ENCODE measurements around the gene EFHC2. TPM values are rescaled to one million over a fixed set of nuclear protein-coding genes. Genes with fewer than 3 reads are reported as not detected.

Gene EFHC2
- total RNA-seq, 5 donors from 2014 or later (not counting 1 experiment from before 2014, with no cell fraction given): 1.1 to 3.5 (median 2.0) TPM

- no peak for DNase-seq
- POLR2A ChIA-PET: no interaction called here
- Mint-ChIP-seq H3K36me3 (peaks cover 11% of the 10 kb centered on the region), H3K27me3 (peaks cover 0 to 19% of the 10 kb centered on the region in 2 donors), H3K4me3 (no peak overlapping the region), H3K4me1 (no peaks in the 10 kb centered on the region), H3K27ac (no peak overlapping the region), H3K9me3 (no peaks in the 10 kb centered on the region)
- WGBS (ENCODE audit: insufficient coverage): no CpG with 5 or more reads among the region's 1 CpG
- CTCF ChIA-PET: no interaction called here
- H3K4me1 ChIP-seq (ENCODE audit: control insufficient read depth in 1 of 2, extremely low read depth in 1 of 2, insufficient read depth in 2 of 2, low read length in 2 of 2): no peaks in the 10 kb centered on the region
- no peaks in the 10 kb centered on the region for H3K36me3 ChIP-seq (ENCODE audit: control insufficient read depth in 2 of 2, extremely low read depth in 1 of 2, insufficient read depth in 1 of 2, low read length in 1 of 2)
- H3K4me3 ChIP-seq (ENCODE audit: control insufficient read depth in 1 of 2, extremely low read depth in 1 of 2, low read length in 1 of 2): no peak overlapping the region
- no peak for ATAC-seq (replicated peaks in 1 of 4)
- no peaks in the 10 kb centered on the region for H3K9me3 ChIP-seq
- H3K27ac ChIP-seq (ENCODE audit: low read length): no peak overlapping the region
- H3K27me3 ChIP-seq (replicated peaks in 1 of 2; ENCODE audit: control insufficient read depth in 2 of 2, extremely low read depth in 1 of 2, insufficient read depth in 2 of 2, low read length in 1 of 2): no peaks in the 10 kb centered on the region
Measured at GRCh38 chrX:44167116-44167515, 176.4 kb downstream of the EFHC2 start.

GRCh38 chrX:44162964-44163475, 180.5 kb downstream of the EFHC2 start:
- Histone ChIP-seq H3K4me1 (ENCODE audit: control insufficient read depth in 1 of 2, extremely low read depth in 1 of 2, insufficient read depth in 2 of 2, low read length in 2 of 2) (no peaks in the 10 kb centered on the region), H3K9me3 (no peaks in the 10 kb centered on the region), H3K27me3 (replicated peaks in 1 of 2; ENCODE audit: control insufficient read depth in 2 of 2, extremely low read depth in 1 of 2, insufficient read depth in 2 of 2, low read length in 1 of 2) (no peaks in the 10 kb centered on the region), H3K36me3 (ENCODE audit: control insufficient read depth in 2 of 2, extremely low read depth in 1 of 2, insufficient read depth in 1 of 2, low read length in 1 of 2) (no peaks in the 10 kb centered on the region), H3K4me3 (ENCODE audit: control insufficient read depth in 1 of 2, extremely low read depth in 1 of 2, low read length in 1 of 2) (no peak overlapping the region), H3K27ac (ENCODE audit: low read length) (no peak overlapping the region)
- Mint-ChIP-seq H3K27me3 (peaks cover 0 to 21% of the 10 kb centered on the region in 2 donors), H3K36me3 (peaks cover 13% of the 10 kb centered on the region), H3K9me3 (no peaks in the 10 kb centered on the region), H3K4me1 (no peaks in the 10 kb centered on the region), H3K27ac (no peak overlapping the region), H3K4me3 (no peak overlapping the region)
- ChIA-PET POLR2A (no interaction called here), CTCF (no interaction called here)
- ATAC-seq (replicated peaks in 1 of 4) (no peak), DNase-seq (no peak)

- H3K4me1 Mint-ChIP-seq: no peaks in the 10 kb centered on the region
- CTCF ChIA-PET: no interaction called here
- no peak for ATAC-seq (replicated peaks in 1 of 4)
Measured at GRCh38 chrX:44157858-44158257, 185.6 kb downstream of the EFHC2 start.

GRCh38 chrX:44157283-44157682, 186.2 kb downstream of the EFHC2 start:
- peaks cover 6% of the 10 kb centered on the region for H3K36me3 Mint-ChIP-seq
- ChIA-PET CTCF (no interaction called here), POLR2A (no interaction called here)
- ATAC-seq (replicated peaks in 1 of 4): no peak
- H3K4me3 Mint-ChIP-seq: no peak overlapping the region
- H3K27me3 Mint-ChIP-seq: peaks cover 0 to 12% of the 10 kb centered on the region in 2 donors
- no peaks in the 10 kb centered on the region for H3K9me3 Mint-ChIP-seq
- H3K27ac ChIP-seq (ENCODE audit: low read length): no peak overlapping the region
- no peaks in the 10 kb centered on the region for H3K4me1 Mint-ChIP-seq
- no peak overlapping the region for H3K27ac Mint-ChIP-seq
- DNase-seq: no peak
- H3K9me3 ChIP-seq: no peaks in the 10 kb centered on the region
- no peaks in the 10 kb centered on the region for H3K4me1 ChIP-seq (ENCODE audit: control insufficient read depth in 1 of 2, extremely low read depth in 1 of 2, insufficient read depth in 2 of 2, low read length in 2 of 2)
- H3K27me3 ChIP-seq (replicated peaks in 1 of 2; ENCODE audit: control insufficient read depth in 2 of 2, extremely low read depth in 1 of 2, insufficient read depth in 2 of 2, low read length in 1 of 2): no peaks in the 10 kb centered on the region
- no peaks in the 10 kb centered on the region for H3K36me3 ChIP-seq (ENCODE audit: control insufficient read depth in 2 of 2, extremely low read depth in 1 of 2, insufficient read depth in 1 of 2, low read length in 1 of 2)
- H3K4me3 ChIP-seq (ENCODE audit: control insufficient read depth in 1 of 2, extremely low read depth in 1 of 2, low read length in 1 of 2): no peak overlapping the region

More at GRCh38 chrX:44157858-44158257, 185.6 kb downstream of the EFHC2 start:
- no peaks in the 10 kb centered on the region for H3K9me3 Mint-ChIP-seq
- H3K27ac Mint-ChIP-seq: no peak overlapping the region
- H3K27me3 Mint-ChIP-seq: peaks cover 0 to 18% of the 10 kb centered on the region in 2 donors
- no CpG with 5 or more reads among the region's 2 CpGs for WGBS (ENCODE audit: insufficient coverage)
- no peak overlapping the region for H3K4me3 Mint-ChIP-seq
- POLR2A ChIA-PET: no interaction called here
- Histone ChIP-seq H3K36me3 (ENCODE audit: control insufficient read depth in 2 of 2, extremely low read depth in 1 of 2, insufficient read depth in 1 of 2, low read length in 1 of 2) (no peaks in the 10 kb centered on the region), H3K27me3 (replicated peaks in 1 of 2; ENCODE audit: control insufficient read depth in 2 of 2, extremely low read depth in 1 of 2, insufficient read depth in 2 of 2, low read length in 1 of 2) (no peaks in the 10 kb centered on the region), H3K4me1 (ENCODE audit: control insufficient read depth in 1 of 2, extremely low read depth in 1 of 2, insufficient read depth in 2 of 2, low read length in 2 of 2) (no peaks in the 10 kb centered on the region), H3K9me3 (no peaks in the 10 kb centered on the region), H3K4me3 (ENCODE audit: control insufficient read depth in 1 of 2, extremely low read depth in 1 of 2, low read length in 1 of 2) (no peak overlapping the region), H3K27ac (ENCODE audit: low read length) (no peak overlapping the region)
- peaks cover 11% of the 10 kb centered on the region for H3K36me3 Mint-ChIP-seq
- DNase-seq: no peak

- ChIA-PET CTCF (no interaction called here), POLR2A (no interaction called here)
- ATAC-seq (replicated peaks in 1 of 4): no peak
- no peaks in the 10 kb centered on the region for H3K4me1 ChIP-seq (ENCODE audit: control insufficient read depth in 1 of 2, extremely low read depth in 1 of 2, insufficient read depth in 2 of 2, low read length in 2 of 2)
- no peak overlapping the region for H3K4me3 ChIP-seq (ENCODE audit: control insufficient read depth in 1 of 2, extremely low read depth in 1 of 2, low read length in 1 of 2)
- H3K4me3 Mint-ChIP-seq: no peak overlapping the region
- DNase-seq: no peak
- no peak overlapping the region for H3K27ac Mint-ChIP-seq
- peaks cover 6% of the 10 kb centered on the region for H3K36me3 Mint-ChIP-seq
- H3K36me3 ChIP-seq (ENCODE audit: control insufficient read depth in 2 of 2, extremely low read depth in 1 of 2, insufficient read depth in 1 of 2, low read length in 1 of 2): no peaks in the 10 kb centered on the region
- H3K9me3 Mint-ChIP-seq: no peaks in the 10 kb centered on the region
- WGBS (ENCODE audit: insufficient coverage): no CpG with 5 or more reads among the region's 3 CpGs
- no peaks in the 10 kb centered on the region for H3K4me1 Mint-ChIP-seq
- H3K27me3 ChIP-seq (replicated peaks in 1 of 2; ENCODE audit: control insufficient read depth in 2 of 2, extremely low read depth in 1 of 2, insufficient read depth in 2 of 2, low read length in 1 of 2): no peaks in the 10 kb centered on the region
- H3K27ac ChIP-seq (ENCODE audit: low read length): no peak overlapping the region
- H3K9me3 ChIP-seq: no peaks in the 10 kb centered on the region
- H3K27me3 Mint-ChIP-seq: peaks cover 0 to 12% of the 10 kb centered on the region in 2 donors
Measured at GRCh38 chrX:44156726-44157125, 186.7 kb downstream of the EFHC2 start.

- H3K4me3 ChIP-seq (ENCODE audit: control insufficient read depth in 1 of 2, extremely low read depth in 1 of 2, low read length in 1 of 2): no peak overlapping the region
- H3K4me1 Mint-ChIP-seq: no peaks in the 10 kb centered on the region
- DNase-seq: no peak
- H3K27me3 Mint-ChIP-seq: peaks cover 0 to 13% of the 10 kb centered on the region in 2 donors
- H3K27ac Mint-ChIP-seq: no peak overlapping the region
- no peaks in the 10 kb centered on the region for H3K27me3 ChIP-seq (replicated peaks in 1 of 2; ENCODE audit: control insufficient read depth in 2 of 2, extremely low read depth in 1 of 2, insufficient read depth in 2 of 2, low read length in 1 of 2)
- H3K4me1 ChIP-seq (ENCODE audit: control insufficient read depth in 1 of 2, extremely low read depth in 1 of 2, insufficient read depth in 2 of 2, low read length in 2 of 2): no peaks in the 10 kb centered on the region
- WGBS (ENCODE audit: insufficient coverage): 58% methylated on average over 2 of the region's 4 CpGs
- no peaks in the 10 kb centered on the region for H3K9me3 Mint-ChIP-seq
- ATAC-seq (replicated peaks in 1 of 4): no peak
- ChIA-PET CTCF (no interaction called here), POLR2A (no interaction called here)
- no peak overlapping the region for H3K27ac ChIP-seq (ENCODE audit: low read length)
- no peaks in the 10 kb centered on the region for H3K36me3 ChIP-seq (ENCODE audit: control insufficient read depth in 2 of 2, extremely low read depth in 1 of 2, insufficient read depth in 1 of 2, low read length in 1 of 2)
- H3K9me3 ChIP-seq: no peaks in the 10 kb centered on the region
- peaks cover 8% of the 10 kb centered on the region for H3K36me3 Mint-ChIP-seq
- H3K4me3 Mint-ChIP-seq: no peak overlapping the region
Measured at GRCh38 chrX:44155126-44155525, 188.3 kb downstream of the EFHC2 start.

GRCh38 chrX:44152852-44153251, 190.6 kb downstream of the EFHC2 start:
- WGBS (ENCODE audit: insufficient coverage): no CpG with 5 or more reads among the region's 1 CpG
- no peaks in the 10 kb centered on the region for H3K4me1 Mint-ChIP-seq
- ATAC-seq (replicated peaks in 1 of 4) (no peak), DNase-seq (no peak)
- CTCF ChIA-PET: no interaction called here
- peaks cover 4% of the 10 kb centered on the region for H3K36me3 Mint-ChIP-seq
- Histone ChIP-seq H3K27ac (ENCODE audit: low read length) (no peak overlapping the region), H3K4me1 (ENCODE audit: control insufficient read depth in 1 of 2, extremely low read depth in 1 of 2, insufficient read depth in 2 of 2, low read length in 2 of 2) (no peaks in the 10 kb centered on the region), H3K27me3 (replicated peaks in 1 of 2; ENCODE audit: control insufficient read depth in 2 of 2, extremely low read depth in 1 of 2, insufficient read depth in 2 of 2, low read length in 1 of 2) (no peaks in the 10 kb centered on the region), H3K36me3 (ENCODE audit: control insufficient read depth in 2 of 2, extremely low read depth in 1 of 2, insufficient read depth in 1 of 2, low read length in 1 of 2) (no peaks in the 10 kb centered on the region), H3K4me3 (ENCODE audit: control insufficient read depth in 1 of 2, extremely low read depth in 1 of 2, low read length in 1 of 2) (no peak overlapping the region), H3K9me3 (no peaks in the 10 kb centered on the region)
- no peak overlapping the region for H3K4me3 Mint-ChIP-seq
- no peaks in the 10 kb centered on the region for H3K9me3 Mint-ChIP-seq
- POLR2A ChIA-PET: no interaction called here
- H3K27me3 Mint-ChIP-seq: peaks cover 0 to 7% of the 10 kb centered on the region in 2 donors
- no peak overlapping the region for H3K27ac Mint-ChIP-seq

Data from T-cell (primary cell).